ENCODE results near the gene LMO3.

- TF ChIP-seq, protein P1, sequence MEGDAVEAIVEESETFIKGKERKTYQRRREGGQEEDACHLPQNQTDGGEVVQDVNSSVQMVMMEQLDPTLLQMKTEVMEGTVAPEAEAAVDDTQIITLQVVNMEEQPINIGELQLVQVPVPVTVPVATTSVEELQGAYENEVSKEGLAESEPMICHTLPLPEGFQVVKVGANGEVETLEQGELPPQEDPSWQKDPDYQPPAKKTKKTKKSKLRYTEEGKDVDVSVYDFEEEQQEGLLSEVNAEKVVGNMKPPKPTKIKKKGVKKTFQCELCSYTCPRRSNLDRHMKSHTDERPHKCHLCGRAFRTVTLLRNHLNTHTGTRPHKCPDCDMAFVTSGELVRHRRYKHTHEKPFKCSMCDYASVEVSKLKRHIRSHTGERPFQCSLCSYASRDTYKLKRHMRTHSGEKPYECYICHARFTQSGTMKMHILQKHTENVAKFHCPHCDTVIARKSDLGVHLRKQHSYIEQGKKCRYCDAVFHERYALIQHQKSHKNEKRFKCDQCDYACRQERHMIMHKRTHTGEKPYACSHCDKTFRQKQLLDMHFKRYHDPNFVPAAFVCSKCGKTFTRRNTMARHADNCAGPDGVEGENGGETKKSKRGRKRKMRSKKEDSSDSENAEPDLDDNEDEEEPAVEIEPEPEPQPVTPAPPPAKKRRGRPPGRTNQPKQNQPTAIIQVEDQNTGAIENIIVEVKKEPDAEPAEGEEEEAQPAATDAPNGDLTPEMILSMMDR (IDR thresholded peaks at IDR 0.05 in 2 of 3, conservative IDR thresholded peaks at IDR 0.05 in 1 of 3; ENCODE audit: borderline replicate concordance in 1 of 3, insufficient read depth in 1 of 3, low read depth in 2 of 3, low read length in 2 of 3), result no peak
- TF ChIP-seq SRF (IDR thresholded peaks at IDR 0.05; ENCODE audit: low read depth), result no peak
- TF ChIP-seq ZNF274 (IDR thresholded peaks at IDR 0.05; ENCODE audit: low read depth, low read length), result no peak
- no peak for TF ChIP-seq EZH2phosphoT487 (IDR thresholded peaks at IDR 0.05; ENCODE audit: borderline replicate concordance)
- TF ChIP-seq SIN3A (IDR thresholded peaks at IDR 0.05; ENCODE audit: low read depth), result no peak
- TF ChIP-seq MAX (IDR thresholded peaks at IDR 0.05), result no peak
- no peak for TF ChIP-seq CEBPB (IDR thresholded peaks at IDR 0.05; ENCODE audit: low read depth)
- TF ChIP-seq JUND (IDR thresholded peaks at IDR 0.05), result no peak
- TF ChIP-seq POLR2A (IDR thresholded peaks at IDR 0.05; ENCODE audit: borderline replicate concordance, extremely low read depth, insufficient read depth, insufficient read length), result no peak
- no peak for TF ChIP-seq EZH2 (IDR thresholded peaks at IDR 0.05)
- TF ChIP-seq POLR2AphosphoS5 (IDR thresholded peaks at IDR 0.05; ENCODE audit: low read depth, low read length), result no peak
- TF ChIP-seq SP1 (IDR thresholded peaks at IDR 0.05; ENCODE audit: low read depth), result no peak
These were observed 24.5 kb downstream of the LMO3 start for GRCh38 chr12:16581416-16581815.
